GM23338 (cell line): ENCODE measurements around the gene ZSWIM3. TPM values are rescaled to one million over a fixed set of nuclear protein-coding genes. Genes with fewer than 3 reads are reported as not detected.

Source experiments
- ATAC-seq: fragments of 200-7000 bp; cut with Tn5 transposase; 3 replicates; pipeline ENCODE4 v1.9.1; 2020
- DNase-seq: peaks from one replicate; pipeline ENCODE4 v3.0.0-alpha.2; 2015; ENCODE audit warnings: low spot score
- H2AFZ ChIP-seq: fragments of 200-600 bp; sonication (generic); 2 replicates; pipeline ENCODE4 v1.8.0; 2016; ENCODE audit warnings: antibody characterized with exemption, mild to moderate bottlenecking, moderate library complexity
- H3F3A ChIP-seq: fragments of 200-600 bp; sonication (generic); replicated peaks from 2 replicates; pipeline ENCODE4 v1.8.0; 2017; ENCODE audit warnings: antibody characterized with exemption, mixed run types, low read depth
- H3K27ac ChIP-seq: fragments of 200-600 bp; sonication (generic); 2 replicates; pipeline ENCODE4 v1.6.1; 2016; ENCODE audit warnings: low read depth
- H3K27me3 ChIP-seq: fragments of 200-600 bp; sonication (generic); 2 replicates; pipeline ENCODE4 v1.8.0; 2016; ENCODE audit warnings: mild to moderate bottlenecking, mixed run types, moderate library complexity; ENCODE audit not compliant: insufficient read depth
- H3K36me3 ChIP-seq: fragments of 200-600 bp; sonication (generic); 2 replicates; pipeline ENCODE4 v1.8.0; 2016; ENCODE audit warnings: mild to moderate bottlenecking; ENCODE audit not compliant: insufficient read depth
- H3K4me1 ChIP-seq: fragments of 200-600 bp; sonication (generic); 2 replicates; pipeline ENCODE4 v1.8.0; 2016; ENCODE audit warnings: mild to moderate bottlenecking, moderate library complexity; ENCODE audit not compliant: insufficient read depth
- H3K4me2 ChIP-seq: fragments of 200-600 bp; sonication (generic); 2 replicates; pipeline ENCODE4 v1.7.1; 2017; ENCODE audit warnings: mixed run types
- H3K4me3 ChIP-seq: fragments of 200-600 bp; sonication (generic); 2 replicates; pipeline ENCODE4 v1.6.1; 2016; ENCODE audit warnings: mixed run types
- H3K79me2 ChIP-seq: fragments of 200-600 bp; sonication (generic); replicated peaks from 2 replicates; pipeline ENCODE4 v1.8.0; 2017; ENCODE audit warnings: mild to moderate bottlenecking; ENCODE audit not compliant: insufficient read depth
- H3K9me2 ChIP-seq: fragments of 200-600 bp; sonication (generic); 2 replicates; pipeline ENCODE4 v1.8.0; 2017; ENCODE audit not compliant: insufficient read depth
- H4K20me1 ChIP-seq: fragments of 200-600 bp; sonication (generic); replicated peaks from 2 replicates; pipeline ENCODE4 v1.8.0; 2017; ENCODE audit warnings: mild to moderate bottlenecking; ENCODE audit not compliant: insufficient read depth
- H3K27ac Mint-ChIP-seq: 2 replicates; pipeline ENCODE4 v1.8.0; 2020; ENCODE audit warnings: inconsistent platforms, mild to moderate bottlenecking, moderate library complexity, mixed read lengths
- H3K27me3 Mint-ChIP-seq: 3 replicates; pipeline ENCODE4 v1.8.0; 2022; ENCODE audit warnings: low read depth, mild to moderate bottlenecking, moderate library complexity, mixed read lengths, inconsistent platforms; ENCODE audit not compliant: insufficient read depth, poor library complexity
- H3K36me3 Mint-ChIP-seq: 3 replicates; pipeline ENCODE4 v1.8.0; 2021; ENCODE audit warnings: low read depth, mild to moderate bottlenecking, inconsistent platforms, moderate library complexity, mixed read lengths
- H3K4me1 Mint-ChIP-seq: 3 replicates; pipeline ENCODE4 v1.8.0; 2020; ENCODE audit warnings: mild to moderate bottlenecking, inconsistent platforms, mixed read lengths
- H3K4me3 Mint-ChIP-seq: 3 replicates; pipeline ENCODE4 v1.8.0; 2021; ENCODE audit warnings: moderate library complexity, mild to moderate bottlenecking, inconsistent platforms, mixed read lengths
- H3K9me3 Mint-ChIP-seq: 3 replicates; pipeline ENCODE4 v1.8.0; 2020; ENCODE audit warnings: moderate library complexity, mild to moderate bottlenecking, inconsistent platforms, mixed read lengths
- CREB1 ChIP-seq: fragments of 250-450 bp; sonication (Bioruptor Pico); IDR thresholded peaks from 2 replicates; pipeline ENCODE4 v1.5.0; 2020; ENCODE audit warnings: low read depth, mild to moderate bottlenecking, moderate library complexity
- EZH2 ChIP-seq: fragments of 200-600 bp; sonication (generic); IDR thresholded peaks from one replicate; pipeline ENCODE4 v1.8.0; 2017; ENCODE audit warnings: antibody characterized with exemption, mild to moderate bottlenecking, low read depth; ENCODE audit not compliant: unreplicated experiment
- EZH2phosphoT487 ChIP-seq: fragments of 200-600 bp; sonication (generic); IDR thresholded peaks from one replicate; pipeline ENCODE4 v1.8.1; 2018; ENCODE audit warnings: antibody characterized with exemption; ENCODE audit not compliant: unreplicated experiment
- JUNB ChIP-seq: IDR thresholded peaks from one replicate; pipeline ENCODE4 v1.6.1; 2016; ENCODE audit warnings: antibody characterized with exemption; ENCODE audit not compliant: unreplicated experiment
- NANOG ChIP-seq: IDR thresholded peaks from 2 replicates; pipeline ENCODE4 v1.6.1; 2016; ENCODE audit warnings: antibody characterized with exemption, borderline replicate concordance
- POLR2AphosphoS5 ChIP-seq: IDR thresholded peaks from 2 replicates; pipeline ENCODE4 v1.6.1; 2016; ENCODE audit warnings: antibody characterized with exemption, low read depth
- STAT1 ChIP-seq: IDR thresholded peaks from one replicate; pipeline ENCODE4 v1.6.1; 2016; ENCODE audit warnings: antibody characterized with exemption; ENCODE audit not compliant: unreplicated experiment
- ZNF114 ChIP-seq: fragments of 250-450 bp; sonication (Bioruptor Pico); IDR thresholded peaks from 2 replicates; pipeline ENCODE4 v1.5.0; 2020; ENCODE audit warnings: mild to moderate bottlenecking, moderate library complexity
- ZNF331 ChIP-seq: fragments of 250-450 bp; sonication (Bioruptor Pico); IDR thresholded peaks from 2 replicates; pipeline ENCODE4 v1.5.0; 2020; ENCODE audit warnings: low read depth, mild to moderate bottlenecking, moderate library complexity
- polyA plus RNA-seq: library from polyadenylated mRNA; unstranded; fragments of >200 nt; fragmentation: Nextera tagmentation; extraction: Ambion mirVana; gene quantifications from 2 replicates; pipeline ENCODE4 v1.2.1, GENCODE V29; 2016
- total RNA-seq: library from RNA; depleted of rRNA; stranded (reverse); fragments of >200 nt; shearing (Covaris generic); gene quantifications from 2 replicates; pipeline ENCODE4 v1.2.3, GENCODE V29; 2014
- TF ChIP-seq, protein P1 (sequence below): IDR thresholded peaks from 2 replicates; pipeline ENCODE4 v1.6.1; 2016; ENCODE audit warnings: antibody characterized with exemption
- TF ChIP-seq, protein P2 (sequence below), 2 experiments: fragments of 200-600 bp in 1 of 2; sonication (generic) in 1 of 2; conservative IDR thresholded peaks; 2 replicates each; pipeline versions ENCODE4 v1.5.1 to v1.6.1; 2016 to 2017; ENCODE audit warnings: antibody characterized with exemption in 2 of 2, low read depth in 2 of 2, mild to moderate bottlenecking in 2 of 2, moderate library complexity in 1 of 2
- TF ChIP-seq, protein P3 (sequence below): IDR thresholded peaks from one replicate; pipeline ENCODE4 v1.6.1; 2018; ENCODE audit warnings: antibody characterized with exemption; ENCODE audit not compliant: unreplicated experiment

Gene ZSWIM3
- total and polyA plus RNA-seq, 2 experiments from 2014 or later = 2.0 to 8.2 TPM

DNA sequence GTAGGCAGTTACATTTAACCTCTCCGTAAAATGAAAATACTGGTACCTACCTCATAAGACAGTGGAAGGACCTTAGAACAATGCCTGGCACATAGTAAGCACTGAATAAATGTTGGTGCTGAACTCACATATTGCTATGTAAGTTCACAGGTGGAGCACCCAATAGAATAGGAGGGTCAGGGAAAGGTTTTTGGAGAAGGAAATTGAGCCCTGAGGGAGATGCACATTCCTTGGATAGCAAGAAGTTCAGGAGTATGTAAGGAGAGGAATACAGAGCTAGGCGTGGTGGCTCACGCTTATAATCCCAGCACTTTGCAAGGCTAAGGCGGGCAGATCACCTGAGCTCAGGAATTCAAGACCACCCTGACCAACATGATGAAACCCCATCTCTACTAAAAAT lies 37.9 kb upstream of the ZSWIM3 start (continued):
- TF ChIP-seq, protein P1, sequence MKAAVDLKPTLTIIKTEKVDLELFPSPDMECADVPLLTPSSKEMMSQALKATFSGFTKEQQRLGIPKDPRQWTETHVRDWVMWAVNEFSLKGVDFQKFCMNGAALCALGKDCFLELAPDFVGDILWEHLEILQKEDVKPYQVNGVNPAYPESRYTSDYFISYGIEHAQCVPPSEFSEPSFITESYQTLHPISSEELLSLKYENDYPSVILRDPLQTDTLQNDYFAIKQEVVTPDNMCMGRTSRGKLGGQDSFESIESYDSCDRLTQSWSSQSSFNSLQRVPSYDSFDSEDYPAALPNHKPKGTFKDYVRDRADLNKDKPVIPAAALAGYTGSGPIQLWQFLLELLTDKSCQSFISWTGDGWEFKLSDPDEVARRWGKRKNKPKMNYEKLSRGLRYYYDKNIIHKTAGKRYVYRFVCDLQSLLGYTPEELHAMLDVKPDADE = no peak
- TF ChIP-seq, protein P2, sequence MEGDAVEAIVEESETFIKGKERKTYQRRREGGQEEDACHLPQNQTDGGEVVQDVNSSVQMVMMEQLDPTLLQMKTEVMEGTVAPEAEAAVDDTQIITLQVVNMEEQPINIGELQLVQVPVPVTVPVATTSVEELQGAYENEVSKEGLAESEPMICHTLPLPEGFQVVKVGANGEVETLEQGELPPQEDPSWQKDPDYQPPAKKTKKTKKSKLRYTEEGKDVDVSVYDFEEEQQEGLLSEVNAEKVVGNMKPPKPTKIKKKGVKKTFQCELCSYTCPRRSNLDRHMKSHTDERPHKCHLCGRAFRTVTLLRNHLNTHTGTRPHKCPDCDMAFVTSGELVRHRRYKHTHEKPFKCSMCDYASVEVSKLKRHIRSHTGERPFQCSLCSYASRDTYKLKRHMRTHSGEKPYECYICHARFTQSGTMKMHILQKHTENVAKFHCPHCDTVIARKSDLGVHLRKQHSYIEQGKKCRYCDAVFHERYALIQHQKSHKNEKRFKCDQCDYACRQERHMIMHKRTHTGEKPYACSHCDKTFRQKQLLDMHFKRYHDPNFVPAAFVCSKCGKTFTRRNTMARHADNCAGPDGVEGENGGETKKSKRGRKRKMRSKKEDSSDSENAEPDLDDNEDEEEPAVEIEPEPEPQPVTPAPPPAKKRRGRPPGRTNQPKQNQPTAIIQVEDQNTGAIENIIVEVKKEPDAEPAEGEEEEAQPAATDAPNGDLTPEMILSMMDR (conservative IDR thresholded peaks at IDR 0.05; ENCODE audit: low read depth in 2 of 2) = no peak
- TF ChIP-seq ZNF114 (CRISPR knock-in tag) (no peak), POLR2AphosphoS5 (no peak), ZNF331 (CRISPR knock-in tag) (no peak), JUNB (no peak)
- TF ChIP-seq, protein P3, sequence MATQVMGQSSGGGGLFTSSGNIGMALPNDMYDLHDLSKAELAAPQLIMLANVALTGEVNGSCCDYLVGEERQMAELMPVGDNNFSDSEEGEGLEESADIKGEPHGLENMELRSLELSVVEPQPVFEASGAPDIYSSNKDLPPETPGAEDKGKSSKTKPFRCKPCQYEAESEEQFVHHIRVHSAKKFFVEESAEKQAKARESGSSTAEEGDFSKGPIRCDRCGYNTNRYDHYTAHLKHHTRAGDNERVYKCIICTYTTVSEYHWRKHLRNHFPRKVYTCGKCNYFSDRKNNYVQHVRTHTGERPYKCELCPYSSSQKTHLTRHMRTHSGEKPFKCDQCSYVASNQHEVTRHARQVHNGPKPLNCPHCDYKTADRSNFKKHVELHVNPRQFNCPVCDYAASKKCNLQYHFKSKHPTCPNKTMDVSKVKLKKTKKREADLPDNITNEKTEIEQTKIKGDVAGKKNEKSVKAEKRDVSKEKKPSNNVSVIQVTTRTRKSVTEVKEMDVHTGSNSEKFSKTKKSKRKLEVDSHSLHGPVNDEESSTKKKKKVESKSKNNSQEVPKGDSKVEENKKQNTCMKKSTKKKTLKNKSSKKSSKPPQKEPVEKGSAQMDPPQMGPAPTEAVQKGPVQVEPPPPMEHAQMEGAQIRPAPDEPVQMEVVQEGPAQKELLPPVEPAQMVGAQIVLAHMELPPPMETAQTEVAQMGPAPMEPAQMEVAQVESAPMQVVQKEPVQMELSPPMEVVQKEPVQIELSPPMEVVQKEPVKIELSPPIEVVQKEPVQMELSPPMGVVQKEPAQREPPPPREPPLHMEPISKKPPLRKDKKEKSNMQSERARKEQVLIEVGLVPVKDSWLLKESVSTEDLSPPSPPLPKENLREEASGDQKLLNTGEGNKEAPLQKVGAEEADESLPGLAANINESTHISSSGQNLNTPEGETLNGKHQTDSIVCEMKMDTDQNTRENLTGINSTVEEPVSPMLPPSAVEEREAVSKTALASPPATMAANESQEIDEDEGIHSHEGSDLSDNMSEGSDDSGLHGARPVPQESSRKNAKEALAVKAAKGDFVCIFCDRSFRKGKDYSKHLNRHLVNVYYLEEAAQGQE = no peak

DNA sequence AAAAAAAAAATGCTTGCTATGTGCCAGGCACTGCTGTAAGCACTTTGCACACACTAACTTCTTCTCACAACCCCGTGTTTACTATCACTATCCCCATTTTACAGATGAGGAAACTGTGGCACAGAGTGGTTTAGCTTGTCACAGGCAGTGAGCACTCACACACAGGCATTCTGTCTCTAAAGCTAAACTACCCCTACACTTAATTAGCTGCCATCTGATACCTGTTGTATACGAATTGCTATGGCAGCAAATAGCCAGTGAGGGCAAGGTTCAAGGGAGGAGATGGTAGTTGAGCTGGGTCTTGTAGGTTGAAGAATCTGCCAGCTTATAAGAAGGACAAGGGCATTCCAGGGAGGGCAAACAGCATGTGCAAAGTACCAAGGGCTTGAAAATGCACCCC lies 35.5 kb upstream of the ZSWIM3 start:
- no peak overlapping the region for H3K4me3 Mint-ChIP-seq
- no peak for DNase-seq
- peaks cover 9% of the 10 kb centered on the region for H3K27me3 ChIP-seq
- H3K27ac ChIP-seq = no peak overlapping the region
- H3K4me2 ChIP-seq = no peak overlapping the region
- H3K9me3 Mint-ChIP-seq = no peaks in the 10 kb centered on the region; the same call in 1 of the 3 replicates
- peaks cover 29% of the 10 kb centered on the region for H3K4me1 Mint-ChIP-seq
- peaks cover 31% of the 10 kb centered on the region for H3K27me3 Mint-ChIP-seq
- peaks cover 1% of the 10 kb centered on the region; the same call in 1 of the 2 replicates for H3K36me3 ChIP-seq
- no peak overlapping the region for H2AFZ ChIP-seq
- no peaks in the 10 kb centered on the region for H3K79me2 ChIP-seq
- H3K4me1 ChIP-seq = peaks cover 15% of the 10 kb centered on the region
- peaks cover 27% of the 10 kb centered on the region for H3F3A ChIP-seq
- H3K27ac Mint-ChIP-seq = no peak overlapping the region
- 0 out of 2 replicates have a peak, but pooled peaks cover under 1% of the 10 kb centered on the region for H4K20me1 ChIP-seq
- ATAC-seq = no peak
- H3K4me3 ChIP-seq = no peak overlapping the region
- no peak for TF ChIP-seq STAT1
- no peak for TF ChIP-seq POLR2AphosphoS5
- TF ChIP-seq EZH2 = no peak
- no peak for TF ChIP-seq NANOG
- no peak for TF ChIP-seq JUNB
- TF ChIP-seq, protein P3 = no peak
- no peak for TF ChIP-seq EZH2phosphoT487
- TF ChIP-seq ZNF114 (CRISPR knock-in tag) = no peak
- TF ChIP-seq CREB1 (CRISPR knock-in tag) = no peak
- no peaks in the 10 kb centered on the region for H3K9me2 ChIP-seq
- peaks cover 13% of the 10 kb centered on the region for H3K36me3 Mint-ChIP-seq
